H1 (cell line): Measurements from ENCODE around the gene SPEF2. TPM values are rescaled to one million over a fixed set of nuclear protein-coding genes. Genes with fewer than 3 reads are reported as not detected.

ENCODE experiments used
- CTCF ChIA-PET: fragments of 300-600 bp; sonication (Branson Sonifier 250); formaldehyde crosslinking; loops from one replicate; lab custom pipeline; 2021; ENCODE audit not compliant: partially characterized antibody; lab: Charles Lee
- POLR2A ChIA-PET: fragments of 300-600 bp; sonication (Branson Sonifier 250); formaldehyde crosslinking; loops from one replicate; lab custom pipeline; 2021; ENCODE audit warnings: inconsistent platforms; ENCODE audit not compliant: partially characterized antibody; lab: Charles Lee
- DNase-seq, 2 experiments: peaks; one replicate each; pipeline versions ENCODE4 v3.0.0 to v3.0.0-alpha.2; 2010 to 2022; ENCODE audit warnings: low spot score in 2 of 2, low read depth in 1 of 2, mixed read lengths in 1 of 2
- FAIRE-seq: peaks from 2 replicates; lab custom pipeline; 2011; peaks lifted over from hg19 to GRCh38; lab: Jason Lieb, UNC
- H2AFZ ChIP-seq: 2 replicates; pipeline ENCODE4 v1.8.1; 2012; ENCODE audit warnings: low read length, inconsistent platforms
- H2AK5ac ChIP-seq: 2 replicates; pipeline ENCODE4 v1.6.1; 2013; ENCODE audit warnings: low read depth, low read length
- H2BK120ac ChIP-seq: replicated peaks from 2 replicates; pipeline ENCODE3; 2013; ENCODE audit warnings: low read depth, low read length, inconsistent platforms
- H2BK12ac ChIP-seq: 2 replicates; pipeline ENCODE4 v1.6.1; 2013; ENCODE audit warnings: low read depth, low read length
- H2BK15ac ChIP-seq: 2 replicates; pipeline ENCODE4 v1.6.1; 2013; ENCODE audit warnings: low read length
- H2BK20ac ChIP-seq: 2 replicates; pipeline ENCODE4 v1.6.1; 2013; ENCODE audit warnings: low read length
- H2BK5ac ChIP-seq: 2 replicates; pipeline ENCODE4 v1.6.1; 2013; ENCODE audit warnings: low read depth, low read length
- H3K14ac ChIP-seq: 2 replicates; pipeline ENCODE4 v1.6.1; 2013; ENCODE audit warnings: inconsistent platforms; ENCODE audit not compliant: insufficient read length
- H3K18ac ChIP-seq: 2 replicates; pipeline ENCODE4 v1.6.1; 2013; ENCODE audit warnings: low read length; ENCODE audit errors: extremely low read depth
- H3K23ac ChIP-seq: 2 replicates; pipeline ENCODE4 v1.6.1; 2013; ENCODE audit warnings: inconsistent platforms; ENCODE audit not compliant: insufficient read length
- H3K23me2 ChIP-seq: 2 replicates; pipeline ENCODE4 v1.6.1; 2013; ENCODE audit warnings: low read depth, low read length
- H3K27ac ChIP-seq: 2 replicates; pipeline ENCODE4 v1.6.1; 2011; ENCODE audit warnings: low read depth, low read length, inconsistent platforms
- H3K27me3 ChIP-seq, 4 experiments: replicated peaks in 1 of 4; 1 replicate in 1 of 4; 2 replicates in 3 of 4; pipeline versions ENCODE4 v1.6.1 to v1.8.1; 2011 to 2013; ENCODE audit warnings: low read length in 3 of 4, mild to moderate bottlenecking in 3 of 4, inconsistent platforms in 2 of 4, mixed read lengths in 2 of 4, moderate library complexity in 1 of 4; ENCODE audit not compliant: control insufficient read depth in 3 of 4, insufficient read depth in 3 of 4; ENCODE audit errors: extremely low read depth in 1 of 4
- H3K36me3 ChIP-seq, 4 experiments: 2 replicates each; pipeline versions ENCODE4 v1.6.1 to v1.8.1; 2011 to 2013; ENCODE audit warnings: mild to moderate bottlenecking in 4 of 4, low read length in 3 of 4, moderate library complexity in 2 of 4, control low read depth in 1 of 4, inconsistent platforms in 1 of 4; ENCODE audit not compliant: insufficient read depth in 4 of 4, control insufficient read depth in 2 of 4
- H3K4ac ChIP-seq: replicated peaks from 2 replicates; pipeline ENCODE3; 2013; ENCODE audit warnings: low read length, low read depth, mixed read lengths, inconsistent platforms; ENCODE audit not compliant: insufficient read length
- H3K4me1 ChIP-seq, 4 experiments: replicated peaks in 1 of 4; 1 replicate in 1 of 4; 2 replicates in 3 of 4; pipeline versions ENCODE4 v1.6.1 to v1.8.1; 2011 to 2013; ENCODE audit warnings: low read length in 3 of 4, inconsistent platforms in 2 of 4, mixed read lengths in 1 of 4; ENCODE audit not compliant: insufficient read depth in 4 of 4, control insufficient read depth in 3 of 4
- H3K4me2 ChIP-seq, 2 experiments: 2 replicates each; pipeline versions ENCODE4 v1.6.1 to v1.8.1; 2011 to 2013; ENCODE audit warnings: low read depth in 2 of 2, low read length in 2 of 2, control low read depth in 1 of 2, inconsistent platforms in 1 of 2, mild to moderate bottlenecking in 1 of 2; ENCODE audit not compliant: insufficient read depth in 1 of 2
- H3K4me3 ChIP-seq, 4 experiments: fragments of 200-600, 300-600 bp in 1 of 4; sonication (generic), shearing (Covaris generic), sonication (Bioruptor Twin) in 1 of 4; 2 replicates each; pipeline versions ENCODE4 v1.5.1 to v1.8.1; 2011 to 2016; ENCODE audit warnings: low read length in 4 of 4, low read depth in 3 of 4, control low read depth in 2 of 4, inconsistent platforms in 2 of 4, mild to moderate bottlenecking in 2 of 4, mixed read lengths in 1 of 4, moderate library complexity in 1 of 4; ENCODE audit not compliant: insufficient read depth in 2 of 4; ENCODE audit errors: extremely low read depth in 1 of 4
- H3K56ac ChIP-seq: replicated peaks from 2 replicates; pipeline ENCODE3; 2013; ENCODE audit warnings: low read depth, mild to moderate bottlenecking, mixed read lengths, low read length, inconsistent platforms; ENCODE audit not compliant: insufficient read length
- H3K79me1 ChIP-seq: 2 replicates; pipeline ENCODE4 v1.6.1; 2013; ENCODE audit warnings: low read depth, low read length, control low read depth
- H3K79me2 ChIP-seq, 2 experiments: 2 replicates each; pipeline versions ENCODE4 v1.6.1 to v1.8.1; 2012 to 2013; ENCODE audit warnings: low read length in 2 of 2, mild to moderate bottlenecking in 2 of 2, inconsistent platforms in 1 of 2; ENCODE audit not compliant: insufficient read depth in 2 of 2, control insufficient read depth in 1 of 2
- H3K9ac ChIP-seq, 4 experiments: replicated peaks in 1 of 4; 1 replicate in 1 of 4; 2 replicates in 3 of 4; pipeline versions ENCODE4 v1.6.1 to v1.8.1; 2011 to 2013; ENCODE audit warnings: low read depth in 3 of 4, low read length in 3 of 4, control low read depth in 2 of 4, mild to moderate bottlenecking in 2 of 4, moderate library complexity in 2 of 4, inconsistent platforms in 1 of 4; ENCODE audit errors: extremely low read depth in 1 of 4
- H3K9me3 ChIP-seq, 2 experiments: 2 replicates each; pipeline versions ENCODE4 v1.6.1 to v1.8.1; 2012 to 2013; ENCODE audit warnings: mild to moderate bottlenecking in 2 of 2, moderate library complexity in 2 of 2, control low read depth in 1 of 2, inconsistent platforms in 1 of 2, low read depth in 1 of 2, low read length in 1 of 2, mixed read lengths in 1 of 2; ENCODE audit not compliant: insufficient read depth in 2 of 2
- H4K20me1 ChIP-seq, 2 experiments: replicated peaks in 1 of 2; 2 replicates each; pipeline versions ENCODE3 to v1.8.1; 2011 to 2013; ENCODE audit warnings: inconsistent platforms in 2 of 2, low read length in 2 of 2, mild to moderate bottlenecking in 1 of 2; ENCODE audit not compliant: insufficient read depth in 2 of 2, control insufficient read depth in 1 of 2
- H4K5ac ChIP-seq: 2 replicates; pipeline ENCODE4 v1.6.1; 2013; ENCODE audit warnings: low read length, low read depth, mixed read lengths, inconsistent platforms; ENCODE audit not compliant: insufficient read length
- H4K8ac ChIP-seq: 2 replicates; pipeline ENCODE4 v1.8.0; 2013; ENCODE audit warnings: mild to moderate bottlenecking, moderate library complexity, low read length, inconsistent platforms; ENCODE audit not compliant: insufficient read depth; ENCODE audit errors: extremely low read depth
- H4K91ac ChIP-seq: replicated peaks from 2 replicates; pipeline ENCODE3; 2013; ENCODE audit warnings: low read length, mixed read lengths, inconsistent platforms; ENCODE audit not compliant: insufficient read length
- CEBPB ChIP-seq: IDR thresholded peaks from 2 replicates; pipeline ENCODE4 v1.6.1; 2012; ENCODE audit warnings: low read depth, low read length
- CHD1 ChIP-seq: IDR thresholded peaks from 2 replicates; pipeline ENCODE4 v1.6.1; 2012; ENCODE audit warnings: low read depth, low read length, improper control_type of control experiment
- EZH2 ChIP-seq: fragments of 200-600 bp; sonication (generic); IDR thresholded peaks from 2 replicates; pipeline ENCODE4 v1.7.1; 2012; ENCODE audit warnings: low read depth, mild to moderate bottlenecking, moderate library complexity, low read length, inconsistent platforms; ENCODE audit not compliant: severe bottlenecking
- RAD21 ChIP-seq, 2 experiments: IDR thresholded peaks in 1 of 2; conservative IDR thresholded peaks in 1 of 2; 2 replicates each; pipeline ENCODE4 v1.6.1; 2011; ENCODE audit warnings: low read depth in 2 of 2, low read length in 2 of 2, improper control_type of control experiment in 1 of 2, inconsistent platforms in 1 of 2, mild to moderate bottlenecking in 1 of 2, moderate library complexity in 1 of 2
- RFX5 ChIP-seq: IDR thresholded peaks from 2 replicates; pipeline ENCODE4 v1.6.1; 2011; ENCODE audit warnings: low read depth, low read length, improper control_type of control experiment, borderline replicate concordance
- SIX5 ChIP-seq: IDR thresholded peaks from 2 replicates; pipeline ENCODE4 v1.6.1; 2011; ENCODE audit warnings: mild to moderate bottlenecking, low read depth, low read length
- TEAD4 ChIP-seq: IDR thresholded peaks from 2 replicates; pipeline ENCODE4 v1.6.1; 2012; ENCODE audit warnings: low read depth, low read length, inconsistent platforms, mixed read lengths
- YY1 ChIP-seq: IDR thresholded peaks from 2 replicates; pipeline ENCODE4 v1.6.1; 2011; ENCODE audit warnings: low read depth, mild to moderate bottlenecking, low read length
- WGBS, 2 experiments: shearing (Covaris generic) in 1 of 2; methylation state at CpG; one replicate each; pipeline versions ENCODE4 v1.1.6 to v1.1.7; 2013 to 2015; ENCODE audit warnings: low lambda C conversion rate in 2 of 2, mixed read lengths in 2 of 2, inconsistent platforms in 1 of 2, low coverage in 1 of 2, missing lambda C conversion rate in 1 of 2; ENCODE audit not compliant: insufficient replicate concordance in 2 of 2, insufficient coverage in 1 of 2, insufficient read length in 1 of 2; ENCODE audit errors: extremely low coverage in 1 of 2, missing lambda C conversion rate in 1 of 2; 5-methylcytosine and 5-hydroxymethylcytosine counted together
- polyA plus RNA-seq, 7 experiments: library from polyadenylated mRNA; depleted of rRNA in 3 of 7; stranded (reverse) in 5 of 7; unstranded in 2 of 7; fragments of >200 nt in 5 of 7; fragments of 200-250 nt in 2 of 7; gene quantifications; 1 replicate in 5 of 7; 2 replicates in 1 of 7; 4 replicates in 1 of 7; pipeline versions ENCODE4 v1.2.1 to v1.2.3, GENCODE V29; 2011 to 2013; ENCODE audit warnings: missing spikeins in 2 of 7, mixed read lengths in 2 of 7
- total RNA-seq: library from RNA; stranded (reverse); fragmentation: NEBNext Ultra II Directional; extraction: Animal tissue kit (Norgen Biotek cat#: 25700); gene quantifications from 2 replicates; pipeline ENCODE4 v1.2.1, GENCODE V29; 2021

Gene SPEF2
- total and polyA plus RNA-seq, 2 of the 8 experiments (the other 6 are each of a cell fraction or from before 2014, with no cell fraction given) = 0.14 to 0.73 TPM

DNA sequence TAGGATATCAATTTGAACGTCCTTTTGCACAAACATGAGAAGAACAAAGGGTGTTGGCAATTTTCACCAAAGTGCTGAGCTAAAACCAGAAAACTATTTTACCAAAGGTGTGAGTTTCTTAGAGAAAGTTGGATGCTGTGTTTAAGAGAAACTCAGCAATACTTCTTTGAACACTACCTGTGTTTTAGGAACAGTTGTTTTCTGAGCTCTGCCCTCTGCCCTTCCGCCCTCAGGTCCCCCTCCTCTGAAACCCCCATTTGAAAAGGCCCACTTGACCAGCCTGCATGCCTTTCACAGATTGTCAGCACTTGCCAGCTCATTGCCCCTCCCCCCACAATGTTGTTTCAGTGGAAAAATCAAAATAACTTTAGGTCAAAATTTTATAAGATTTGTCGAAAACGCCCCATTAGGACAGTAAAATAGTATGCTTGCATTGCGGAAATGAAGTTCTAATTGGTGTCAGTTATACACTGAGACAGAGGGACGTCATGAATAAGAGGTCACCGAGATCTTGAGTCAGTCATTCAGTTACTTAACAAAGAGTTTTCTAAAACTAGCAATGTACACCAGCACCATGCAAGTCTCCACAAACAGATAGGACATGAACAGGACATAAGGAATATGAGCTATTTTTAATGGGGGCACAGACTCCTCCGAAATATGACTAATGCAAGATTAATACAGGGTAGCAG is 177.2 kb downstream of the SPEF2 start:
- WGBS, 2 experiments = 84% methylated on average over 8 of the region's 8 CpGs; no CpG with 5 or more reads in 1 of the 2 experiments
- no peak overlapping the region for H2AK5ac ChIP-seq
- H3K9ac ChIP-seq = no peak overlapping the region
- H4K91ac ChIP-seq = no peak overlapping the region
- H3K23me2 ChIP-seq = no peaks in the 10 kb centered on the region
- no peak overlapping the region for H3K4me2 ChIP-seq
- no peak overlapping the region for H2BK120ac ChIP-seq
- no peaks in the 10 kb centered on the region for H4K20me1 ChIP-seq
- H2BK15ac ChIP-seq = no peak overlapping the region
- FAIRE-seq (no peak), DNase-seq (no peak)
- H3K18ac ChIP-seq = no peak overlapping the region
- H2BK12ac ChIP-seq = no peak overlapping the region
- H3K14ac ChIP-seq = no peak overlapping the region
- H2BK5ac ChIP-seq = no peak overlapping the region
- H3K4me3 ChIP-seq = no peak overlapping the region
- H4K5ac ChIP-seq = no peak overlapping the region
- H3K9me3 ChIP-seq = no peaks in the 10 kb centered on the region
- peaks cover 0 to 6% (median 2%) of the 10 kb centered on the region in 4 experiments; a peak in 2 of 7 replicates for H3K4me1 ChIP-seq
- no peak overlapping the region for H2AFZ ChIP-seq
- H3K36me3 ChIP-seq = no peaks in the 10 kb centered on the region
- POLR2A ChIA-PET = no interaction called here
- H3K27ac ChIP-seq = no peak overlapping the region
- H3K79me1 ChIP-seq = no peaks in the 10 kb centered on the region
- no peak overlapping the region for H4K8ac ChIP-seq
- H2BK20ac ChIP-seq = no peak overlapping the region
- no peaks in the 10 kb centered on the region for H3K79me2 ChIP-seq
- CTCF ChIA-PET = interaction anchor here (0.8 to 4.4 kb wide), 5 partner anchors 8 to 131 kb away, joined by 3 to 23 read pairs (median 7); no protein-coding TSS in a partner anchor
- no peaks in the 10 kb centered on the region for H3K27me3 ChIP-seq
- no peak overlapping the region for H3K23ac ChIP-seq
- H3K56ac ChIP-seq = no peak overlapping the region
- no peak overlapping the region for H3K4ac ChIP-seq
- TF ChIP-seq RAD21 (IDR thresholded peaks at IDR 0.05 in 1 of 2, conservative IDR thresholded peaks at IDR 0.05 in 1 of 2; ENCODE audit: low read depth in 2 of 2, low read length in 2 of 2) = no peak
- no peak for TF ChIP-seq EZH2
- no peak for TF ChIP-seq CEBPB
- no peak for TF ChIP-seq TEAD4
- TF ChIP-seq RFX5 = no peak
- TF ChIP-seq YY1 = no peak
- no peak for TF ChIP-seq SIX5
- no peak for TF ChIP-seq CHD1
- TF ChIP-seq, all 59 proteins: peak for 0
